IMR-90 (cell line): Measurements from ENCODE around the gene CHRNA3. TPM values are rescaled to one million over a fixed set of nuclear protein-coding genes. Genes with fewer than 3 reads are reported as not detected.

Source experiments
- ATAC-seq: fragments of 200-7000 bp; cut with Tn5 transposase; 2 replicates; pipeline ENCODE4 v1.9.1; 2020; ENCODE audit warnings: low read depth, mild to moderate bottlenecking, moderate library complexity
- BruUV-seq: library from RNA; stranded (reverse); fragments of 400-500 nt; replicated peaks from 2 replicates; lab custom pipeline; 2021; lab: Mats Ljungman, UMichigan
- CTCF ChIA-PET: fragments of 300-600 bp; formaldehyde crosslinking; extraction: SDS; loops from one replicate; lab custom pipeline; 2021; ENCODE audit warnings: antibody characterized with exemption; lab: Yijun Ruan, JAX
- POLR2A ChIA-PET: fragments of 300-600 bp; sonication (Branson Sonifier 250); formaldehyde crosslinking; loops from one replicate; lab custom pipeline; 2022; ENCODE audit warnings: antibody characterized with exemption; ENCODE audit not compliant: unreplicated experiment; lab: Charles Lee
- DNase-seq: peaks from one replicate; pipeline ENCODE4 v3.0.0; 2013
- H2AFZ ChIP-seq: replicated peaks from 2 replicates; pipeline ENCODE3; 2013; ENCODE audit warnings: low read length, mild to moderate bottlenecking; ENCODE audit not compliant: poor library complexity
- H2AK5ac ChIP-seq: 2 replicates; pipeline ENCODE4 v1.6.1; 2013; ENCODE audit warnings: low read depth, low read length, inconsistent platforms
- H2AK9ac ChIP-seq: replicated peaks from 2 replicates; pipeline ENCODE3; 2013; ENCODE audit warnings: mild to moderate bottlenecking, low read depth, low read length, moderate library complexity; ENCODE audit not compliant: poor library complexity
- H2BK120ac ChIP-seq: 2 replicates; pipeline ENCODE4 v1.6.1; 2013; ENCODE audit warnings: low read depth, low read length, inconsistent platforms
- H2BK15ac ChIP-seq: 3 replicates; pipeline ENCODE4 v1.6.1; 2013; ENCODE audit warnings: low read depth, low read length, inconsistent platforms
- H2BK20ac ChIP-seq: 2 replicates; pipeline ENCODE4 v1.6.1; 2013; ENCODE audit warnings: low read depth, mild to moderate bottlenecking, inconsistent platforms, low read length, moderate library complexity
- H2BK5ac ChIP-seq: 2 replicates; pipeline ENCODE4 v1.6.1; 2013; ENCODE audit warnings: mild to moderate bottlenecking, low read depth, low read length, inconsistent platforms; ENCODE audit not compliant: poor library complexity, severe bottlenecking
- H3K14ac ChIP-seq: replicated peaks from 2 replicates; pipeline ENCODE4 v1.6.1; 2013; ENCODE audit warnings: low read depth, low read length, inconsistent platforms
- H3K18ac ChIP-seq: 2 replicates; pipeline ENCODE4 v1.6.1; 2013; ENCODE audit warnings: low read depth, low read length, control low read depth
- H3K23ac ChIP-seq: 2 replicates; pipeline ENCODE4 v1.6.1; 2013; ENCODE audit warnings: low read depth, low read length, inconsistent platforms
- H3K27ac ChIP-seq: 2 replicates; pipeline ENCODE4 v1.5.1; 2013; ENCODE audit warnings: mild to moderate bottlenecking, control low read depth, low read length; ENCODE audit not compliant: insufficient read depth
- H3K27me3 ChIP-seq: 2 replicates; pipeline ENCODE4 v1.6.1; 2013; ENCODE audit warnings: low read length; ENCODE audit not compliant: control insufficient read depth, insufficient read depth
- H3K36me3 ChIP-seq: 2 replicates; pipeline ENCODE4 v1.6.1; 2013; ENCODE audit warnings: low read length, mixed read lengths; ENCODE audit not compliant: control insufficient read depth, insufficient read depth
- H3K4ac ChIP-seq: 2 replicates; pipeline ENCODE4 v1.6.1; 2013; ENCODE audit warnings: low read depth, low read length, inconsistent platforms
- H3K4me1 ChIP-seq: 2 replicates; pipeline ENCODE4 v1.6.1; 2013; ENCODE audit warnings: low read length, mixed read lengths; ENCODE audit not compliant: control insufficient read depth, insufficient read depth
- H3K4me2 ChIP-seq: 2 replicates; pipeline ENCODE4 v1.6.1; 2013; ENCODE audit warnings: low read depth, mild to moderate bottlenecking, control low read depth, low read length, moderate library complexity
- H3K4me3 ChIP-seq: 2 replicates; pipeline ENCODE4 v1.5.1; 2013; ENCODE audit warnings: low read depth, mild to moderate bottlenecking, control low read depth, low read length, moderate library complexity; ENCODE audit not compliant: insufficient read depth
- H3K56ac ChIP-seq: 2 replicates; pipeline ENCODE4 v1.6.1; 2013; ENCODE audit warnings: low read length, inconsistent platforms; ENCODE audit not compliant: insufficient read depth; ENCODE audit errors: extremely low read depth
- H3K79me1 ChIP-seq, 2 experiments: 2 replicates each; pipeline ENCODE4 v1.6.1; 2013; ENCODE audit warnings: low read length in 2 of 2, inconsistent platforms in 1 of 2, low read depth in 1 of 2
- H3K9ac ChIP-seq: 2 replicates; pipeline ENCODE4 v1.6.1; 2013; ENCODE audit warnings: low read depth, low read length, control low read depth
- H3K9me1 ChIP-seq: 2 replicates; pipeline ENCODE4 v1.6.1; 2013; ENCODE audit warnings: low read length, inconsistent platforms; ENCODE audit not compliant: insufficient read depth
- H3K9me3 ChIP-seq: 2 replicates; pipeline ENCODE4 v1.6.1; 2013; ENCODE audit warnings: low read length; ENCODE audit not compliant: control insufficient read depth, insufficient read depth
- H4K20me1 ChIP-seq: 2 replicates; pipeline ENCODE4 v1.6.1; 2013; ENCODE audit warnings: low read length, inconsistent platforms; ENCODE audit not compliant: insufficient read depth
- H4K5ac ChIP-seq: 2 replicates; pipeline ENCODE4 v1.6.1; 2013; ENCODE audit warnings: mild to moderate bottlenecking, low read depth, low read length, control low read depth
- H4K8ac ChIP-seq, 2 experiments: 2 replicates each; pipeline ENCODE4 v1.6.1; 2013; ENCODE audit warnings: low read depth in 2 of 2, low read length in 2 of 2, control low read depth in 1 of 2, inconsistent platforms in 1 of 2
- H4K91ac ChIP-seq: 2 replicates; pipeline ENCODE4 v1.6.1; 2013; ENCODE audit warnings: low read depth, low read length, inconsistent platforms; ENCODE audit not compliant: insufficient read depth
- BHLHE40 ChIP-seq: fragments of 150-350 bp; IDR thresholded peaks from 2 replicates; pipeline ENCODE4 v1.6.1; 2016; ENCODE audit warnings: mild to moderate bottlenecking, low read depth, low read length
- CEBPB ChIP-seq: IDR thresholded peaks from 2 replicates; pipeline ENCODE4 v1.6.1; 2012; ENCODE audit warnings: low read depth, low read length, improper control_type of control experiment
- FOS ChIP-seq: fragments of 150-350 bp; IDR thresholded peaks from 2 replicates; pipeline ENCODE4 v1.6.1; 2016; ENCODE audit warnings: low read depth, low read length
- MAFK ChIP-seq: IDR thresholded peaks from 2 replicates; pipeline ENCODE4 v1.6.1; 2012; ENCODE audit warnings: low read depth, low read length, improper control_type of control experiment
- MAZ ChIP-seq: IDR thresholded peaks from 2 replicates; pipeline ENCODE4 v1.6.1; 2012; ENCODE audit warnings: low read depth, mild to moderate bottlenecking, low read length, improper control_type of control experiment, moderate library complexity, borderline replicate concordance
- MXI1 ChIP-seq: IDR thresholded peaks from 2 replicates; pipeline ENCODE4 v1.6.1; 2012; ENCODE audit warnings: low read depth, mild to moderate bottlenecking, low read length, moderate library complexity, borderline replicate concordance
- POLR2A ChIP-seq: IDR thresholded peaks from 2 replicates; pipeline ENCODE4 v1.6.1; 2012; ENCODE audit warnings: mild to moderate bottlenecking, low read depth, low read length
- RAD21 ChIP-seq: IDR thresholded peaks from 2 replicates; pipeline ENCODE4 v1.6.1; 2012; ENCODE audit warnings: low read length, improper control_type of control experiment
- RCOR1 ChIP-seq: IDR thresholded peaks from 2 replicates; pipeline ENCODE4 v1.6.1; 2012; ENCODE audit warnings: mild to moderate bottlenecking, low read length, improper control_type of control experiment; ENCODE audit not compliant: insufficient replicate concordance
- RFX5 ChIP-seq: IDR thresholded peaks from 2 replicates; pipeline ENCODE4 v1.8.0; 2012; ENCODE audit warnings: low read depth, mild to moderate bottlenecking, low read length, moderate library complexity
- SMC3 ChIP-seq: fragments of 150-350 bp; IDR thresholded peaks from 2 replicates; pipeline ENCODE4 v1.6.1; 2016; ENCODE audit warnings: low read depth, mild to moderate bottlenecking, antibody characterized with exemption, low read length, moderate library complexity
- WGBS, 2 experiments: methylation state at CpG; one replicate each; pipeline versions ENCODE4 v1.1.5 to v1.1.7; 2013; ENCODE audit warnings: missing lambda C conversion rate in 2 of 2; ENCODE audit not compliant: insufficient read length in 1 of 2; ENCODE audit errors: extremely low coverage in 2 of 2; 5-methylcytosine and 5-hydroxymethylcytosine counted together
- dilution Hi-C: fragments of 300-500 bp; cut with HindIII; formaldehyde crosslinking; loops from one replicate; pipeline ENCODE4 v1.14.3; 2018; ENCODE audit warnings: low sequenced_read_pairs; ENCODE audit not compliant: unreplicated experiment
- in situ Hi-C: fragments of 300-500 bp; cut with MboI; formaldehyde crosslinking; loops from 3 replicates; pipeline ENCODE4 v1.14.3; 2019; ENCODE audit warnings: low sequenced_read_pairs, inconsistent platforms, mixed read lengths
- intact Hi-C: fragments of 100-400 bp; cut with micrococcal nuclease; formaldehyde crosslinking; loops from 2 replicates; pipeline ENCODE4 v1.10.0; 2022
- polyA plus RNA-seq, 3 experiments: library from polyadenylated mRNA; depleted of rRNA; stranded (reverse); fragments of >200 nt; gene quantifications; 2 replicates each; pipeline ENCODE4 v1.2.3, GENCODE V29; 2012; ENCODE audit warnings: low replicate concordance in 1 of 3
- total RNA-seq: library from RNA; depleted of rRNA; stranded (reverse); fragments of >200 nt; gene quantifications from 2 replicates; pipeline ENCODE4 v1.2.3, GENCODE V29; 2012
- TF ChIP-seq, protein P1 (sequence below): fragments of 150-350 bp; IDR thresholded peaks from 2 replicates; pipeline ENCODE4 v1.6.1; 2016; ENCODE audit warnings: low read depth, mild to moderate bottlenecking, low read length, moderate library complexity, borderline replicate concordance

CHRNA3 gene
- total and polyA plus RNA-seq, 2 of the 4 experiments (the other 2 are of a cell fraction) = not detected

DNA sequence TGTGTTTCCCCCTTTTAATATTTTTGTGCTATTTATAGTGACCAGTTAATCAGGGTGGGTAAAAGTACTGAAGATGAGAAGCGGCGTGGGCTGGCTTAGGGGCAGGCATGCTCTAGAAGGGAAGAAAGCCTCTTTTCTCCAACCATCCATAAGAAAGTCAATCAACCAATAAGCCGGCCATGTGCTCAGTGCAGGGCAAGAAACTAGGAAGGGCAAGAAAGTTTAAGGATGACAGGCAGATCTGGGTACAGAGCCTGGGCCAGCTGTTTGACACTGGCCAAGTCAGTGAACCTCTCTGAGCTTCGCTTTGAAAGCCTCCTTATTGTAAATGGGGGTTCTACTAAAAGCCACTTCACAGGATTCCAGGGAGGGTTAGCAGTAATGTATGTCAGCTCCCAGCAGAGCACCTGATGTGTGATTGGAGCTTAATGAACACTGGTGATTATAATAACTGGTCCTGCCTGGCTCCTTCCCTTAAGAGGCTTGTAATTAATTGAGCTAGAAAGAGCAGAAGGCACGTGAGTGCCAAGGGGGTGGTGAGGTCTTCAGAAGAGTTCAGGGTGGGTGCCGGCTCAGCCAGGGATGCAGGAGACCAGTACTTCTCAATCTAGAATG is 5.7 kb upstream of the CHRNA3 start:
- H3K9me1 ChIP-seq = no peaks in the 10 kb centered on the region
- no peak overlapping the region for H4K8ac ChIP-seq
- ChIA-PET POLR2A (no interaction called here), CTCF (interaction anchor here (0.6 kb wide), 1 partner anchor 216 kb away, joined by 7 read pairs; no protein-coding TSS in a partner anchor)
- no peak overlapping the region for H2BK20ac ChIP-seq
- no peak overlapping the region for H4K91ac ChIP-seq
- no peak for TF ChIP-seq RFX5
- no peak for TF ChIP-seq RCOR1
- TF ChIP-seq BHLHE40 = no peak
- TF ChIP-seq MAFK = no peak
- no peak for TF ChIP-seq RAD21
- TF ChIP-seq MXI1 = no peak
- no peak for TF ChIP-seq MAZ
- no peak for TF ChIP-seq POLR2A
- TF ChIP-seq FOS = no peak
- TF ChIP-seq, protein P1, sequence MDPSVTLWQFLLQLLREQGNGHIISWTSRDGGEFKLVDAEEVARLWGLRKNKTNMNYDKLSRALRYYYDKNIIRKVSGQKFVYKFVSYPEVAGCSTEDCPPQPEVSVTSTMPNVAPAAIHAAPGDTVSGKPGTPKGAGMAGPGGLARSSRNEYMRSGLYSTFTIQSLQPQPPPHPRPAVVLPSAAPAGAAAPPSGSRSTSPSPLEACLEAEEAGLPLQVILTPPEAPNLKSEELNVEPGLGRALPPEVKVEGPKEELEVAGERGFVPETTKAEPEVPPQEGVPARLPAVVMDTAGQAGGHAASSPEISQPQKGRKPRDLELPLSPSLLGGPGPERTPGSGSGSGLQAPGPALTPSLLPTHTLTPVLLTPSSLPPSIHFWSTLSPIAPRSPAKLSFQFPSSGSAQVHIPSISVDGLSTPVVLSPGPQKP = no peak
- TF ChIP-seq CEBPB = no peak
- no peak for TF ChIP-seq SMC3
- no peaks in the 10 kb centered on the region for H3K4me1 ChIP-seq
- no peak overlapping the region for H2AK5ac ChIP-seq
- no peak overlapping the region for H2BK5ac ChIP-seq
- H4K5ac ChIP-seq = no peak overlapping the region
- H2AFZ ChIP-seq = no peak overlapping the region
- no peak overlapping the region for H3K9ac ChIP-seq
- H2BK15ac ChIP-seq = no peak overlapping the region
- intact Hi-C loops (no loop called here), dilution Hi-C loops (no loop called here), in situ Hi-C loops (no loop called here)
- H3K36me3 ChIP-seq = no peaks in the 10 kb centered on the region
- H4K20me1 ChIP-seq = no peaks in the 10 kb centered on the region
- H3K27me3 ChIP-seq = peaks cover 66% of the 10 kb centered on the region
- H3K4me2 ChIP-seq = no peak overlapping the region
- H3K4ac ChIP-seq = no peak overlapping the region
- H3K14ac ChIP-seq = no peak overlapping the region
- no peak overlapping the region for H3K18ac ChIP-seq
- H3K79me1 ChIP-seq = no peaks in the 10 kb centered on the region
- WGBS, 2 experiments = 30% methylated on average over 2 of the region's 6 CpGs; no CpG with 5 or more reads in 1 of the 2 experiments
- H3K23ac ChIP-seq = no peak overlapping the region
- no TSS peak for BruUV-seq
- DNase-seq (no peak), ATAC-seq (no peak)
- no peak overlapping the region for H2BK120ac ChIP-seq
- no peak overlapping the region for H2AK9ac ChIP-seq
- no peak overlapping the region for H3K4me3 ChIP-seq
- H3K27ac ChIP-seq = no peak overlapping the region
- no peak overlapping the region for H3K56ac ChIP-seq
- no peaks in the 10 kb centered on the region for H3K9me3 ChIP-seq
